HEK293T (cell line): Measurements from ENCODE around the gene GLT8D2.

Source experiments
- FOXA1 ChIP-seq: fragments of 450-650 bp; IDR thresholded peaks from 2 replicates; pipeline ENCODE4 v1.6.1; 2016; ENCODE audit warnings: mild to moderate bottlenecking
- FOXK2 ChIP-seq: fragments of 450-650 bp; IDR thresholded peaks from 2 replicates; pipeline ENCODE4 v1.6.1; 2016; ENCODE audit warnings: mild to moderate bottlenecking
- FOXM1 ChIP-seq: fragments of 450-650 bp; IDR thresholded peaks from 2 replicates; pipeline ENCODE4 v1.6.1; 2017; ENCODE audit warnings: mild to moderate bottlenecking, borderline replicate concordance
- TARDBP ChIP-seq: fragments of 450-650 bp; IDR thresholded peaks from 2 replicates; pipeline ENCODE4 v1.6.1; 2016
- TF ChIP-seq, protein P1 (sequence below): fragments of 450-650 bp; IDR thresholded peaks from 2 replicates; pipeline ENCODE4 v1.6.1; 2016

DNA sequence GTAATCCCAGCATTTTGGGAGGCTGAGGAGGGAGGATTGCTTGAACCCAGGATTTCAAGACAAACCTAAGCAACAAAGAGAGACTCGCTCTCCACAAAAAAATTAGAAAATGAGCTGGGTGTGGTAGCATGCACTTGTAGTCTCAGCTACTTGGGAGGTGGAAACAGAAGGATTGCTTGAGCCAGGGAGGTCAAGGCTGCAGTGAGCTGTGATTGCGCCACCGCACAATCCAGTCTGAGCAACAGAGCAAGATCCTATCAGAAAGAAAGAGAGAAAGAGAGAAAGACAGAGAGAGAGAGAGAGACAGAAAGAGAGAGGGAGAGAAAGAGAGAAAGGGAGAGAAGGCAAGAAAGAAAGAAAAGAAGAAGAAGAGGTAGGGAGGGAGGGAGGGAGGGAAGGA lies 47.3 kb downstream of the GLT8D2 start:
- no peak for TF ChIP-seq TARDBP
- TF ChIP-seq FOXK2: no peak
- TF ChIP-seq FOXM1: no peak
- TF ChIP-seq FOXA1: no peak
- TF ChIP-seq, protein P1, sequence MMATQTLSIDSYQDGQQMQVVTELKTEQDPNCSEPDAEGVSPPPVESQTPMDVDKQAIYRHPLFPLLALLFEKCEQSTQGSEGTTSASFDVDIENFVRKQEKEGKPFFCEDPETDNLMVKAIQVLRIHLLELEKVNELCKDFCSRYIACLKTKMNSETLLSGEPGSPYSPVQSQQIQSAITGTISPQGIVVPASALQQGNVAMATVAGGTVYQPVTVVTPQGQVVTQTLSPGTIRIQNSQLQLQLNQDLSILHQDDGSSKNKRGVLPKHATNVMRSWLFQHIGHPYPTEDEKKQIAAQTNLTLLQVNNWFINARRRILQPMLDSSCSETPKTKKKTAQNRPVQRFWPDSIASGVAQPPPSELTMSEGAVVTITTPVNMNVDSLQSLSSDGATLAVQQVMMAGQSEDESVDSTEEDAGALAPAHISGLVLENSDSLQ: no peak
